ENCODE results near the gene VWA5A. TPM values are rescaled to one million over a fixed set of nuclear protein-coding genes. Genes with fewer than 3 reads are reported as not detected.

The VWA5A gene
- total and polyA plus RNA-seq, 10 of the 15 experiments (the other 5 are each of a cell fraction or from before 2014, with no cell fraction given), result 0.45 to 1.6 (median 1.0) TPM

- TF ChIP-seq, protein P1, sequence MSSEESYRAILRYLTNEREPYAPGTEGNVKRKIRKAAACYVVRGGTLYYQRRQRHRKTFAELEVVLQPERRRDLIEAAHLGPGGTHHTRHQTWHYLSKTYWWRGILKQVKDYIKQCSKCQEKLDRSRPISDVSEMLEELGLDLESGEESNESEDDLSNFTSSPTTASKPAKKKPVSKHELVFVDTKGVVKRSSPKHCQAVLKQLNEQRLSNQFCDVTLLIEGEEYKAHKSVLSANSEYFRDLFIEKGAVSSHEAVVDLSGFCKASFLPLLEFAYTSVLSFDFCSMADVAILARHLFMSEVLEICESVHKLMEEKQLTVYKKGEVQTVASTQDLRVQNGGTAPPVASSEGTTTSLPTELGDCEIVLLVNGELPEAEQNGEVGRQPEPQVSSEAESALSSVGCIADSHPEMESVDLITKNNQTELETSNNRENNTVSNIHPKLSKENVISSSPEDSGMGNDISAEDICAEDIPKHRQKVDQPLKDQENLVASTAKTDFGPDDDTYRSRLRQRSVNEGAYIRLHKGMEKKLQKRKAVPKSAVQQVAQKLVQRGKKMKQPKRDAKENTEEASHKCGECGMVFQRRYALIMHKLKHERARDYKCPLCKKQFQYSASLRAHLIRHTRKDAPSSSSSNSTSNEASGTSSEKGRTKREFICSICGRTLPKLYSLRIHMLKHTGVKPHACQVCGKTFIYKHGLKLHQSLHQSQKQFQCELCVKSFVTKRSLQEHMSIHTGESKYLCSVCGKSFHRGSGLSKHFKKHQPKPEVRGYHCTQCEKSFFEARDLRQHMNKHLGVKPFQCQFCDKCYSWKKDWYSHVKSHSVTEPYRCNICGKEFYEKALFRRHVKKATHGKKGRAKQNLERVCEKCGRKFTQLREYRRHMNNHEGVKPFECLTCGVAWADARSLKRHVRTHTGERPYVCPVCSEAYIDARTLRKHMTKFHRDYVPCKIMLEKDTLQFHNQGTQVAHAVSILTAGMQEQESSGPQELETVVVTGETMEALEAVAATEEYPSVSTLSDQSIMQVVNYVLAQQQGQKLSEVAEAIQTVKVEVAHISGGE (CRISPR knock-in tag; IDR thresholded peaks at IDR 0.05), result no peak
- TF ChIP-seq DPF2 (IDR thresholded peaks at IDR 0.05) (no peak), POLR2AphosphoS5 (IDR thresholded peaks at IDR 0.05; ENCODE audit: low read length) (no peak), NR2F1 (conservative IDR thresholded peaks at IDR 0.05) (no peak), ZNF384 (IDR thresholded peaks at IDR 0.05; ENCODE audit: borderline replicate concordance, low read depth, low read length) (no peak), SIN3A (IDR thresholded peaks at IDR 0.05; ENCODE audit: low read depth, low read length) (no peak), RFX5 (IDR thresholded peaks at IDR 0.05; ENCODE audit: low read depth, low read length) (no peak)
- TF ChIP-seq, protein P2, sequence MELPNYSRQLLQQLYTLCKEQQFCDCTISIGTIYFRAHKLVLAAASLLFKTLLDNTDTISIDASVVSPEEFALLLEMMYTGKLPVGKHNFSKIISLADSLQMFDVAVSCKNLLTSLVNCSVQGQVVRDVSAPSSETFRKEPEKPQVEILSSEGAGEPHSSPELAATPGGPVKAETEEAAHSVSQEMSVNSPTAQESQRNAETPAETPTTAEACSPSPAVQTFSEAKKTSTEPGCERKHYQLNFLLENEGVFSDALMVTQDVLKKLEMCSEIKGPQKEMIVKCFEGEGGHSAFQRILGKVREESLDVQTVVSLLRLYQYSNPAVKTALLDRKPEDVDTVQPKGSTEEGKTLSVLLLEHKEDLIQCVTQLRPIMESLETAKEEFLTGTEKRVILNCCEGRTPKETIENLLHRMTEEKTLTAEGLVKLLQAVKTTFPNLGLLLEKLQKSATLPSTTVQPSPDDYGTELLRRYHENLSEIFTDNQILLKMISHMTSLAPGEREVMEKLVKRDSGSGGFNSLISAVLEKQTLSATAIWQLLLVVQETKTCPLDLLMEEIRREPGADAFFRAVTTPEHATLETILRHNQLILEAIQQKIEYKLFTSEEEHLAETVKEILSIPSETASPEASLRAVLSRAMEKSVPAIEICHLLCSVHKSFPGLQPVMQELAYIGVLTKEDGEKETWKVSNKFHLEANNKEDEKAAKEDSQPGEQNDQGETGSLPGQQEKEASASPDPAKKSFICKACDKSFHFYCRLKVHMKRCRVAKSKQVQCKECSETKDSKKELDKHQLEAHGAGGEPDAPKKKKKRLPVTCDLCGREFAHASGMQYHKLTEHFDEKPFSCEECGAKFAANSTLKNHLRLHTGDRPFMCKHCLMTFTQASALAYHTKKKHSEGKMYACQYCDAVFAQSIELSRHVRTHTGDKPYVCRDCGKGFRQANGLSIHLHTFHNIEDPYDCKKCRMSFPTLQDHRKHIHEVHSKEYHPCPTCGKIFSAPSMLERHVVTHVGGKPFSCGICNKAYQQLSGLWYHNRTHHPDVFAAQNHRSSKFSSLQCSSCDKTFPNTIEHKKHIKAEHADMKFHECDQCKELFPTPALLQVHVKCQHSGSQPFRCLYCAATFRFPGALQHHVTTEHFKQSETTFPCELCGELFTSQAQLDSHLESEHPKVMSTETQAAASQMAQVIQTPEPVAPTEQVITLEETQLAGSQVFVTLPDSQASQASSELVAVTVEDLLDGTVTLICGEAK (IDR thresholded peaks at IDR 0.05; ENCODE audit: borderline replicate concordance), result no peak
- TF ChIP-seq, protein P3, sequence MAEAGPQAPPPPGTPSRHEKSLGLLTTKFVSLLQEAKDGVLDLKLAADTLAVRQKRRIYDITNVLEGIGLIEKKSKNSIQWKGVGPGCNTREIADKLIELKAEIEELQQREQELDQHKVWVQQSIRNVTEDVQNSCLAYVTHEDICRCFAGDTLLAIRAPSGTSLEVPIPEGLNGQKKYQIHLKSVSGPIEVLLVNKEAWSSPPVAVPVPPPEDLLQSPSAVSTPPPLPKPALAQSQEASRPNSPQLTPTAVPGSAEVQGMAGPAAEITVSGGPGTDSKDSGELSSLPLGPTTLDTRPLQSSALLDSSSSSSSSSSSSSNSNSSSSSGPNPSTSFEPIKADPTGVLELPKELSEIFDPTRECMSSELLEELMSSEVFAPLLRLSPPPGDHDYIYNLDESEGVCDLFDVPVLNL (IDR thresholded peaks at IDR 0.05; ENCODE audit: low read depth, low read length), result no peak
- TF ChIP-seq, protein P4, sequence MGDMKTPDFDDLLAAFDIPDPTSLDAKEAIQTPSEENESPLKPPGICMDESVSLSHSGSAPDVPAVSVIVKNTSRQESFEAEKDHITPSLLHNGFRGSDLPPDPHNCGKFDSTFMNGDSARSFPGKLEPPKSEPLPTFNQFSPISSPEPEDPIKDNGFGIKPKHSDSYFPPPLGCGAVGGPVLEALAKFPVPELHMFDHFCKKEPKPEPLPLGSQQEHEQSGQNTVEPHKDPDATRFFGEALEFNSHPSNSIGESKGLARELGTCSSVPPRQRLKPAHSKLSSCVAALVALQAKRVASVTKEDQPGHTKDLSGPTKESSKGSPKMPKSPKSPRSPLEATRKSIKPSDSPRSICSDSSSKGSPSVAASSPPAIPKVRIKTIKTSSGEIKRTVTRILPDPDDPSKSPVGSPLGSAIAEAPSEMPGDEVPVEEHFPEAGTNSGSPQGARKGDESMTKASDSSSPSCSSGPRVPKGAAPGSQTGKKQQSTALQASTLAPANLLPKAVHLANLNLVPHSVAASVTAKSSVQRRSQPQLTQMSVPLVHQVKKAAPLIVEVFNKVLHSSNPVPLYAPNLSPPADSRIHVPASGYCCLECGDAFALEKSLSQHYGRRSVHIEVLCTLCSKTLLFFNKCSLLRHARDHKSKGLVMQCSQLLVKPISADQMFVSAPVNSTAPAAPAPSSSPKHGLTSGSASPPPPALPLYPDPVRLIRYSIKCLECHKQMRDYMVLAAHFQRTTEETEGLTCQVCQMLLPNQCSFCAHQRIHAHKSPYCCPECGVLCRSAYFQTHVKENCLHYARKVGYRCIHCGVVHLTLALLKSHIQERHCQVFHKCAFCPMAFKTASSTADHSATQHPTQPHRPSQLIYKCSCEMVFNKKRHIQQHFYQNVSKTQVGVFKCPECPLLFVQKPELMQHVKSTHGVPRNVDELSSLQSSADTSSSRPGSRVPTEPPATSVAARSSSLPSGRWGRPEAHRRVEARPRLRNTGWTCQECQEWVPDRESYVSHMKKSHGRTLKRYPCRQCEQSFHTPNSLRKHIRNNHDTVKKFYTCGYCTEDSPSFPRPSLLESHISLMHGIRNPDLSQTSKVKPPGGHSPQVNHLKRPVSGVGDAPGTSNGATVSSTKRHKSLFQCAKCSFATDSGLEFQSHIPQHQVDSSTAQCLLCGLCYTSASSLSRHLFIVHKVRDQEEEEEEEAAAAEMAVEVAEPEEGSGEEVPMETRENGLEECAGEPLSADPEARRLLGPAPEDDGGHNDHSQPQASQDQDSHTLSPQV (IDR thresholded peaks at IDR 0.05), result no peak
- TF ChIP-seq, protein P5, sequence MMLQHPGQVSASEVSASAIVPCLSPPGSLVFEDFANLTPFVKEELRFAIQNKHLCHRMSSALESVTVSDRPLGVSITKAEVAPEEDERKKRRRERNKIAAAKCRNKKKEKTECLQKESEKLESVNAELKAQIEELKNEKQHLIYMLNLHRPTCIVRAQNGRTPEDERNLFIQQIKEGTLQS (IDR thresholded peaks at IDR 0.05; ENCODE audit: borderline replicate concordance, extremely low read depth, low read depth, low read length), result no peak
Measured at GRCh38 chr11:124096364-124096763, 18.9 kb upstream of the VWA5A start (continued).
